Measurements from ENCODE around the gene PSAT1. TPM values are rescaled to one million over a fixed set of nuclear protein-coding genes. Genes with fewer than 3 reads are reported as not detected.

Gene PSAT1
- total RNA-seq, 1 experiment from 2014 or later: 226 TPM

GRCh38 chr9:78324068-78324650 is 27.2 kb downstream of the PSAT1 start:
- POLR2A ChIA-PET: no interaction called here
- DNase-seq (ENCODE audit: low read depth, low spot score): no peak
- Histone ChIP-seq H3K4me1 (ENCODE audit: control insufficient read depth in 1 of 2, insufficient read depth in 2 of 2, low read length in 2 of 2) (no peaks in the 10 kb centered on the region), H3K36me3 (ENCODE audit: control insufficient read depth in 1 of 2, insufficient read depth in 2 of 2, low read length in 2 of 2) (peaks cover 14 to 21% of the 10 kb centered on the region in 2 experiments; a peak in 3 of 4 replicates), H3K9ac (ENCODE audit: low read length) (no peak overlapping the region), H3K27me3 (ENCODE audit: insufficient read depth, low read length) (no peaks in the 10 kb centered on the region), H2AFZ (ENCODE audit: low read depth, low read length, poor library complexity, severe bottlenecking) (no peak overlapping the region), H3K27ac (ENCODE audit: low read depth, low read length) (no peak overlapping the region), H3K79me2 (ENCODE audit: insufficient read depth, low read length) (no peaks in the 10 kb centered on the region), H3K4me3 (replicated peaks in 1 of 2; ENCODE audit: low read depth in 1 of 2, low read length in 2 of 2) (no peak overlapping the region), H3K9me2 (ENCODE audit: insufficient read depth) (no peaks in the 10 kb centered on the region), H4K20me1 (ENCODE audit: insufficient read depth) (no peaks in the 10 kb centered on the region), H3K4me2 (ENCODE audit: low read length) (no peak overlapping the region), H3K9me3 (ENCODE audit: control insufficient read depth in 1 of 2, insufficient read depth in 1 of 2, low read depth in 1 of 2, low read length in 2 of 2) (no peaks in the 10 kb centered on the region)
- CTCF ChIA-PET: no interaction called here
- no TSS peak for BruUV-seq (replicated peaks)
- RAD21 ChIA-PET (ENCODE audit: low non-redundant PET in 1 of 2, low total read pairs in 2 of 2, uncharacterized antibody in 2 of 2, unreplicated experiment in 2 of 2): no interaction called here
- intact Hi-C loops (cut with micrococcal nuclease): no loop called here
- ATAC-seq: no peak
- no peak for TF ChIP-seq TCF7L2 (IDR thresholded peaks at IDR 0.05; ENCODE audit: borderline replicate concordance, extremely low read depth, insufficient read depth, insufficient read length)
- no peak for TF ChIP-seq SP1 (IDR thresholded peaks at IDR 0.05; ENCODE audit: low read depth)
- no peak for TF ChIP-seq ELF1 (IDR thresholded peaks at IDR 0.05; ENCODE audit: borderline replicate concordance, low read depth)
- no peak for TF ChIP-seq ZBTB33 (IDR thresholded peaks at IDR 0.05; ENCODE audit: extremely low read depth, insufficient replicate concordance, low read length)
- TF ChIP-seq SIN3A (IDR thresholded peaks at IDR 0.05; ENCODE audit: low read depth): no peak
- no peak for TF ChIP-seq JUND (IDR thresholded peaks at IDR 0.05)
- no peak for TF ChIP-seq CEBPB (IDR thresholded peaks at IDR 0.05; ENCODE audit: low read depth)
- no peak for TF ChIP-seq EZH2 (IDR thresholded peaks at IDR 0.05)
- no peak for TF ChIP-seq MAX (IDR thresholded peaks at IDR 0.05)
- no peak for TF ChIP-seq ZNF274 (IDR thresholded peaks at IDR 0.05; ENCODE audit: low read depth, low read length)
- TF ChIP-seq RAD21 (IDR thresholded peaks at IDR 0.05; ENCODE audit: low read depth): no peak
- TF ChIP-seq CTCF (IDR thresholded peaks at IDR 0.05 in 2 of 3, conservative IDR thresholded peaks at IDR 0.05 in 1 of 3; ENCODE audit: borderline replicate concordance in 1 of 3, insufficient read depth in 1 of 3, low read depth in 2 of 3, low read length in 2 of 3): no peak
- no peak for TF ChIP-seq YY1 (IDR thresholded peaks at IDR 0.05; ENCODE audit: extremely low read depth, insufficient replicate concordance, low read depth, low read length)
- no peak for TF ChIP-seq POLR2A (IDR thresholded peaks at IDR 0.05; ENCODE audit: borderline replicate concordance, extremely low read depth, insufficient read depth, insufficient read length)

Measured in HCT116 (cell line).